GM12891 (cell line): ENCODE data around the gene EDARADD.

Source experiments
- DNase-seq: peaks from one replicate; pipeline ENCODE4 v3.0.0; 2011; ENCODE audit warnings: low spot score; ENCODE audit not compliant: insufficient read length
- FAIRE-seq: peaks from 2 replicates; lab custom pipeline; 2011; peaks lifted over from hg19 to GRCh38; lab: Jason Lieb, UNC
- PAX5 ChIP-seq: IDR thresholded peaks from 2 replicates; pipeline ENCODE4 v1.6.1; 2011; ENCODE audit warnings: low read length, moderate library complexity, mild to moderate bottlenecking; ENCODE audit not compliant: insufficient read depth, severe bottlenecking
- POLR2A ChIP-seq: IDR thresholded peaks from 2 replicates; pipeline ENCODE4 v1.6.1; 2011; ENCODE audit warnings: low read depth, low read length, control low read depth
- POLR2AphosphoS5 ChIP-seq: IDR thresholded peaks from 2 replicates; pipeline ENCODE4 v1.6.1; 2011; ENCODE audit warnings: low read depth, low read length, control low read depth
- POU2F2 ChIP-seq: IDR thresholded peaks from 2 replicates; pipeline ENCODE4 v1.6.1; 2011; ENCODE audit warnings: low read depth, mild to moderate bottlenecking, control low read depth, low read length, moderate library complexity
- SPI1 ChIP-seq: IDR thresholded peaks from 2 replicates; pipeline ENCODE4 v1.6.1; 2011; ENCODE audit warnings: low read depth, low read length, control low read depth
- TAF1 ChIP-seq: IDR thresholded peaks from 2 replicates; pipeline ENCODE4 v1.6.1; 2011; ENCODE audit warnings: low read depth, low read length, control low read depth

The EDARADD gene

DNA sequence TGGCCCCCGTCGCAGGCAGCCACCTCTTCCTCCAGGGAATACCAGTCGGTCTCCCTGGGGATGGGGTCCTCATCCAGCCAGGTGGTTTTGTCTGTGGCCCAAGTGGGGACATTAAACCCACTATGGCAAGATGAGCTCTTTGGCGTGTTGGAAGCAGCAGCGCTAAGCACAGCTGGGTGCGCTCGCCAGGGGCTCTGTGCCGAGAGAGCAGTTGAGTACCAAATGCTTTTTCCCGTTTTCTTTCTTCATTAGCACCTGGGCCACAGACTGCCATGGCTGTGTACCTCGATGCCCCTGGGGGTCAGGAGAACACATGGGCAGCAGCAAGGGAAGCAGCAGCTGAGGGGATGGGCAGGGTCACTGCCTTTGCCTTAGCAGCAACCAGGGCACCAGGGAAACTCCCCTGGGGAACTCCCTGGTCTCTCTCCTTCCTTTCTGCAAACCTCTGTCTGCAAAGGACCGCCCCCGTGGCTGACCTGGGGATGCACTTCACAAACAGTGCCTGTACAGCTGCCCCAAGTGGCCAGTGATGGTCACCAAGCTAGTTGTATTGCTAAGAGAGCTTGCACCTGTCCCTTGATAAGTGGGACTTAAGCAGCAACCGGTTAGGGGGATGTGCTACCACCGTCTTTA is 31.1 kb downstream of the EDARADD start:
- FAIRE-seq (peak; percentile 85), DNase-seq (peak; percentile 62)
- TF ChIP-seq POLR2A (no peak), POLR2AphosphoS5 (no peak), SPI1 (no peak), TAF1 (no peak), PAX5 (no peak), POU2F2 (no peak)

DNA sequence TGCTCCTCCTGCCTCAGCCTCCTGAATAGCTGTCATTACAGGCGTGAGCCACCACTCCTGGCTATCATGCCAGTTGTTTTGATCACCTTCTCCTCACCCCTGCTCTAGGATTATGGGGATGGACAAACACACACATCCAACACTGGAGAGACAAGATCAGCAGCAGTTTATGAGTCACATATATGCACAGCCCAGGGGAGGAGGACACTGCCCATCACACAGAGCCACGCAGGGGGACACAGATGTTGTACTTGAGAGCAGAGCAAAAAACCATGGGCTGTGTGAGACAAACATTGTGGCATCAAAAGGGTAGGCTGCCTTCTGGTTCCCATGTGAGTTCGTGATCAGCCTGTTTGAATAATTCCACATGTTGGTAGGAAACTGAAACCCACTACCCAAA is 32.1 kb downstream of the EDARADD start:
- FAIRE-seq: peak; percentile 16
- TF ChIP-seq POLR2A (no peak), TAF1 (no peak), SPI1 (no peak), POLR2AphosphoS5 (no peak), PAX5 (no peak), POU2F2 (no peak)
- DNase-seq: no peak

- DNase-seq (no peak), FAIRE-seq (no peak)
- no peak for TF ChIP-seq PAX5
- TF ChIP-seq TAF1: no peak
- TF ChIP-seq SPI1: no peak
- TF ChIP-seq POLR2AphosphoS5: no peak
Measured at GRCh38 chr1:236429715-236430274, 35.7 kb downstream of the EDARADD start.

DNA sequence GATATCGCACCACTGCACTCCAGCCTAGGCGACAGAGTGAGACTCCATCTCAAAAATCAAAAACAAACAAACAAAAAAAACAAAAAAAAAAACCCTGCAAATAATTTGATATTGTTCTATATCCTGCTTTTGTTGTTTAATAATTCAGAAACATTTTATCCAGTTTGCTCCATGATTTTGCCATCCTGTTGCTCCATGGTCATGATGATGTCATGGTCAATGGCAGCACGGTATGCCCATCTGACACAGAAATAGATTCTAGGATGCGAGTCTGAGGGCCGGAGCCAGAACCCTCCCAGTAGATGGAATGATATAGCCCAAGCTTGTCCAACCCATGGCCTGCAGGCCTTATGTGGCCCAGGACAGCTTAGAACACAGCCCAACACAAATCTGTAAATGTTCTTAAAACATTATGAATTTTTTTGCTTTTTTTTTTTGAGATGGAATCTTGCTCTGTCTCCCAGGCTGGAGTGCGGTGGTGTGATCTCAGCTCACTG is 39.8 kb downstream of the EDARADD start:
- no peak for TF ChIP-seq PAX5
- FAIRE-seq: no peak

DNA sequence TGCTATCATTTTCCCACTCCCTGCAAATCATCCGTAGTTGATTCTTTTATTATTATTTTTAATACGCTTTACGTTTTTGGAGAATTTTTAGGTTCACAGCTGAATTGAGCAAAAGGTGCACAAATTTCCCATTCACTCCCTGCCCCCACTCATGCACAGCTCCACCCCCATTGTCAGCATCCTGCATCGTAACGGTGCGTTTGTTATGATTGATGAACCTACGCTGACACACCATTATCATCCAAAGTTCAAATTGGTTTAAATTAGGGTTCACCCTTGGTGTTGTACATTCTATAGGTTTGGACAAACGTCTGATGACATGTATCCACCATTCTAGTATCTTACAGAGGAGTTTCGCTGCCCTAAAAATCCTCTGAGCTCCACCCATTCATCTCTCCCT is 44.5 kb downstream of the EDARADD start:
- DNase-seq (no peak), FAIRE-seq (no peak)
- TF ChIP-seq TAF1 (no peak), POLR2A (no peak), PAX5 (no peak), POU2F2 (no peak), SPI1 (no peak), POLR2AphosphoS5 (no peak)

More for the DNA sequence above, 39.8 kb downstream of the EDARADD start:
- DNase-seq: no peak

- TF ChIP-seq POLR2AphosphoS5 (no peak), PAX5 (no peak), POU2F2 (no peak), POLR2A (no peak), SPI1 (no peak), TAF1 (no peak)
- FAIRE-seq: no peak
Measured at GRCh38 chr1:236440373-236440772, 46.3 kb downstream of the EDARADD start.

GRCh38 chr1:236450779-236451178 is 56.7 kb downstream of the EDARADD start:
- FAIRE-seq (no peak), DNase-seq (no peak)
- TF ChIP-seq POLR2AphosphoS5: no peak
- TF ChIP-seq PAX5: no peak
- no peak for TF ChIP-seq SPI1
- no peak for TF ChIP-seq POLR2A
- TF ChIP-seq TAF1: no peak
- no peak for TF ChIP-seq POU2F2

More at GRCh38 chr1:236440373-236440772, 46.3 kb downstream of the EDARADD start:
- no peak for DNase-seq

DNA sequence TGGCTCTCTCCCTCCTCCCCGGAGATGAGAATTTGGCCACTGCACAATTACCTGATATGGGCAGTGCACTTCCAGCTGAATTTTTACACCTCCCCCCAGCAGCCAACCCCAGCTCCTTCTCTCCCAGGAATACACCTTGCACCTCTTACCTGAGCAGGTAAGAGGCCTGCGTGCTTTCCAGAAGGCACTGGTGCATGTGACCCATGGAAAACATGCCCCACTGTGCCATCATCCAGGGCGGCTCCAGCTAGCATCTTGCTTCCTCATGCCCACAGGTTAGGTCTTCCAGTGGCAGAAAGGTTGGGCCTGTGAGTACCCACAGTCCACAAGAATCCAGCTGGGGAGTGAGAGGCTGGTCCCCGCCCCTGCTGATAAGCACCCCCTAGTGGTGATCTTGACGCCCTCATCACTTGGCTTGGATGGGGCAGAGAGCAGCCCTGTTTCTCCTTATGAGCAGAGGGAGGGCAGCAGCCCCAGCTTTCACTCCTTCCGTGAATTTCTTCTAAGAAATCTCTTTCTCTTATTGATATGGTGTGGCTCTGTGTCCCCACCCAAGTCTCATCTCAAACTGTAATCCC is 57.8 kb downstream of the EDARADD start:
- peak; percentile 23 for FAIRE-seq
- TF ChIP-seq TAF1 (no peak), PAX5 (no peak), POU2F2 (no peak), POLR2AphosphoS5 (no peak), POLR2A (no peak), SPI1 (no peak)
- no peak for DNase-seq

- FAIRE-seq (no peak), DNase-seq (no peak)
- no peak for TF ChIP-seq TAF1
- TF ChIP-seq POU2F2: no peak
- TF ChIP-seq POLR2A: no peak
- TF ChIP-seq SPI1: no peak
- no peak for TF ChIP-seq PAX5
- TF ChIP-seq POLR2AphosphoS5: no peak
Measured at GRCh38 chr1:236455243-236455642, 61.2 kb downstream of the EDARADD start.

DNA sequence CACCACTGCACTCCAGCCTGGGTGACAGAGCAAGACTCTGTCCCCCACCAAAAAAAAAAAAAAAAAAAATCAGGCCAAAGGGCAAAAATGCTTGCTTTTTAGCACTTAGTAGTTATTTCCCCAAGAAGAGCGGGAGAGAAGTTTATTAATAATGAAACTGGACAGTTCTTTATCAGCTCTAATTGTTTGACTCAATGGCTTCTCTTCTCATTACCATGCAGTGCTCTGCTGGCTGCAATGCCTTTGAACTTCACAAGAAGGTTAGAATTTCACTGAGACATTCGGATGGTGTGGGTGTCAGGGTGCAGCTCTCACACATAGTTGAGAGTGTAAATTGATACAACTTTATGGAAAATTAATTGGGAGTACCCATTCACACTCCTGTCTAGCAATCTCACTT is 63.7 kb downstream of the EDARADD start:
- TF ChIP-seq TAF1 (no peak), POLR2A (no peak), POU2F2 (no peak), PAX5 (no peak), SPI1 (no peak), POLR2AphosphoS5 (no peak)
- FAIRE-seq: no peak
- DNase-seq: peak; percentile 17
